Activated CD8-positive, alpha-beta T cell treated with anti-CD3 and anti-CD28 coated beads, Interleukin-2, amount 10 ng/mL, durations not matched to agents 7 days and 5 days (primary cell): ENCODE results near the gene CD40. TPM values are rescaled to one million over a fixed set of nuclear protein-coding genes. Genes with fewer than 3 reads are reported as not detected.
A peak's percentile ranks its signal among the peaks of the same experiment; 100 is the strongest.

Experiments used
- ATAC-seq: fragments of 150-1000 bp; cut with Tn5 transposase; one replicate; pipeline ENCODE4 v1.10.0; 2021; ENCODE audit warnings: moderate library complexity
- CTCF ChIA-PET: fragments of 350-600 bp; sonication (Branson Sonifier 250); formaldehyde crosslinking; loops from one replicate; lab custom pipeline; 2021; ENCODE audit warnings: antibody characterized with exemption; lab: Charles Lee
- POLR2A ChIA-PET: fragments of 350-600 bp; sonication (Branson Sonifier 250); formaldehyde crosslinking; loops from one replicate; lab custom pipeline; 2021; ENCODE audit warnings: antibody characterized with exemption; lab: Charles Lee
- DNase-seq: peaks from one replicate; pipeline ENCODE4 v3.0.0-alpha.2; 2020
- H3K27ac Mint-ChIP-seq: one replicate; pipeline ENCODE4 v1.8.0; 2021; ENCODE audit warnings: mild to moderate bottlenecking, mixed read lengths
- H3K27me3 Mint-ChIP-seq: one replicate; pipeline ENCODE4 v1.8.0; 2021; ENCODE audit warnings: low read depth, mixed read lengths
- H3K36me3 Mint-ChIP-seq: one replicate; pipeline ENCODE4 v1.8.0; 2021; ENCODE audit warnings: low read depth, mixed read lengths
- H3K4me1 Mint-ChIP-seq: one replicate; pipeline ENCODE4 v1.8.0; 2021; ENCODE audit warnings: low read depth, mixed read lengths
- H3K4me3 Mint-ChIP-seq: one replicate; pipeline ENCODE4 v1.8.0; 2021; ENCODE audit warnings: mild to moderate bottlenecking, mixed read lengths
- H3K9me3 Mint-ChIP-seq: one replicate; pipeline ENCODE4 v1.8.0; 2022; ENCODE audit warnings: mixed read lengths; ENCODE audit not compliant: insufficient read depth
- total RNA-seq, 2 experiments: library from RNA; stranded (reverse); gene quantifications; one replicate each; pipeline ENCODE4 v1.2.3, GENCODE V29; 2021

The CD40 gene
- total RNA-seq, 2 experiments from 2014 or later: 0.94 to 1.0 TPM

GRCh38 chr20:46112430-46113112 is 5.5 kb upstream of the CD40 start:
- H3K27me3 Mint-ChIP-seq: peaks cover 43% of the 10 kb centered on the region
- no peak overlapping the region for H3K4me3 Mint-ChIP-seq
- ATAC-seq: no peak
- peaks cover 12% of the 10 kb centered on the region for H3K4me1 Mint-ChIP-seq
- POLR2A ChIA-PET: no interaction called here
- no peaks in the 10 kb centered on the region for H3K9me3 Mint-ChIP-seq
- no peaks in the 10 kb centered on the region for H3K36me3 Mint-ChIP-seq
- CTCF ChIA-PET: no interaction called here
- no peak overlapping the region for H3K27ac Mint-ChIP-seq
- DNase-seq: no peak

DNA sequence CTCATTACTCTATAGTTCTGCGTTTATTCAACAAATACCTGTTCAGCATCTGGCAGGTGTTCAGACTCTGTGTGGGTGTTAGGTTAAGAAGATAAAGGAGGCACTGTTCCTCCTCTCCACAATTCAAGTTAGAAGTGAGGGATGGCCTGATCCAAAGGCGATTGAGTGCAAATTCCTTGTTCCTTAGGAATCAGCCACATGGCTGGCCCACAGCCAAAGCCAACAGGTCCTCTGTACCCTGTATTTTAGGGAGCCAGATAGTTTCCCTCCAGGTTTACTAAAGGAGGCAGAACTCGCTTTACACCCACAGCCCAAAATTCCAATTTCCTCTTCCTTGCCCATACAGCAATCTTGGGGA is 5.0 kb upstream of the CD40 start:
- CTCF ChIA-PET: no interaction called here
- Mint-ChIP-seq H3K27ac (no peak overlapping the region), H3K4me3 (no peak overlapping the region), H3K4me1 (peaks cover 17% of the 10 kb centered on the region), H3K27me3 (peaks cover 40% of the 10 kb centered on the region), H3K9me3 (no peaks in the 10 kb centered on the region), H3K36me3 (no peaks in the 10 kb centered on the region)
- POLR2A ChIA-PET: no interaction called here
- no peak for DNase-seq
- ATAC-seq: no peak

GRCh38 chr20:46114449-46114848 is 3.7 kb upstream of the CD40 start:
- H3K27ac Mint-ChIP-seq: no peak overlapping the region
- CTCF ChIA-PET: no interaction called here
- ATAC-seq (no peak), DNase-seq (no peak)
- POLR2A ChIA-PET: no interaction called here
- H3K27me3 Mint-ChIP-seq: peaks cover 35% of the 10 kb centered on the region
- H3K4me1 Mint-ChIP-seq: peaks cover 26% of the 10 kb centered on the region
- no peak overlapping the region for H3K4me3 Mint-ChIP-seq
- no peaks in the 10 kb centered on the region for H3K9me3 Mint-ChIP-seq
- H3K36me3 Mint-ChIP-seq: no peaks in the 10 kb centered on the region

DNA sequence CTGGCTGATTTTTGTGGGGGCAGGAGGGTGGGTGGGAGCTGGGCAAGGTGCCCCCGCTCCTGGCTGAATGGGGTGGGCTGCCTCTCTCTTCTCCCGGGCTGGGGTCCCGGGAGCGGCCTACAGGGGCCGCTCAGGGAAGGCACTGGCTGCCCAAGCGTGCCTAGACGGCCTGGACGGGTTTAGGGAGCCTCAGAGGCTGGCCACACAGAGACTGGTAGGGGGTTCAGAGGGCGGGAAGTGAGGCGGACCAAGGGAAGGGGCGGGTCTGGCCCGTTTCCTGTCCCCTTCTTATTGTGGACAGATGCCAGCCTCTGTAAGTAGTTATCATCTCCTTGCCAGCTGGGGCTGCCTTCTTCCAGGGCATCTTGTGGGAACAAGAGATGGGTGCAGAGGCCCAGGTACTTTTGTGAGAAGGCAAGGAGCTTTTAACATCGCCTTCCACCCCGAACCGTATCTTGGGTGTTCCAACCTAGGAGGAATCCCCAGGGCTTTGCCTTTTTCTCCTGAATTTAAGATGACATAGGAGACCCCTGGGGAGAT is 437 bp downstream of the CD40 start:
- CTCF ChIA-PET: interaction anchor here (2.3 kb wide), 1 partner anchor 14 kb away, joined by 10 read pairs; no protein-coding TSS in a partner anchor
- Mint-ChIP-seq H3K27ac (no peak overlapping the region), H3K9me3 (no peaks in the 10 kb centered on the region)

GRCh38 chr20:46119028-46119546 is 973 bp downstream of the CD40 start:
- POLR2A ChIA-PET: no interaction called here

More for the DNA sequence above, 437 bp downstream of the CD40 start:
- Mint-ChIP-seq H3K4me3 (peak overlapping the region; percentile 79), H3K36me3 (no peaks in the 10 kb centered on the region), H3K4me1 (peaks cover 17% of the 10 kb centered on the region), H3K27me3 (peaks cover 24% of the 10 kb centered on the region)
- ATAC-seq (peak; percentile 45), DNase-seq (no peak)
- POLR2A ChIA-PET: no interaction called here

GRCh38 chr20:46119547-46119946 is 1.4 kb downstream of the CD40 start:
- Mint-ChIP-seq H3K4me3 (no peak overlapping the region), H3K27ac (no peak overlapping the region), H3K27me3 (peaks cover 17% of the 10 kb centered on the region), H3K36me3 (no peaks in the 10 kb centered on the region), H3K9me3 (no peaks in the 10 kb centered on the region), H3K4me1 (peaks cover 17% of the 10 kb centered on the region)
- no peak for DNase-seq
- POLR2A ChIA-PET: no interaction called here
- CTCF ChIA-PET: interaction anchor here (0.7 to 2.3 kb wide), 3 partner anchors 9 to 54 kb away, joined by 3 to 10 read pairs (median 4); no protein-coding TSS in a partner anchor
- ATAC-seq: no peak

More at GRCh38 chr20:46119028-46119546, 973 bp downstream of the CD40 start:
- peaks cover 17% of the 10 kb centered on the region for H3K4me1 Mint-ChIP-seq
- no peak overlapping the region for H3K4me3 Mint-ChIP-seq
- H3K27me3 Mint-ChIP-seq: peaks cover 20% of the 10 kb centered on the region
- H3K9me3 Mint-ChIP-seq: no peaks in the 10 kb centered on the region
- no peaks in the 10 kb centered on the region for H3K36me3 Mint-ChIP-seq
- no peak overlapping the region for H3K27ac Mint-ChIP-seq
- no peak for DNase-seq
- no peak for ATAC-seq
- CTCF ChIA-PET: interaction anchor here (0.7 to 2.3 kb wide), 2 partner anchors 9 to 13 kb away, joined by 4 to 10 read pairs; no protein-coding TSS in a partner anchor

GRCh38 chr20:46120136-46120535 is 2.0 kb downstream of the CD40 start:
- ChIA-PET POLR2A (interaction anchor here (0.6 kb wide), 1 partner anchor 179 kb away, joined by 3 read pairs; no protein-coding TSS in a partner anchor), CTCF (interaction anchor here (0.7 to 2.3 kb wide), 4 partner anchors 8 to 53 kb away, joined by 3 to 10 read pairs (median 4); no protein-coding TSS in a partner anchor)
- peaks cover 17% of the 10 kb centered on the region for H3K27me3 Mint-ChIP-seq
- no peak overlapping the region for H3K4me3 Mint-ChIP-seq
- no peak for DNase-seq
- H3K36me3 Mint-ChIP-seq: no peaks in the 10 kb centered on the region
- no peak overlapping the region for H3K27ac Mint-ChIP-seq
- H3K4me1 Mint-ChIP-seq: peaks cover 17% of the 10 kb centered on the region
- ATAC-seq: no peak
- no peaks in the 10 kb centered on the region for H3K9me3 Mint-ChIP-seq

DNA sequence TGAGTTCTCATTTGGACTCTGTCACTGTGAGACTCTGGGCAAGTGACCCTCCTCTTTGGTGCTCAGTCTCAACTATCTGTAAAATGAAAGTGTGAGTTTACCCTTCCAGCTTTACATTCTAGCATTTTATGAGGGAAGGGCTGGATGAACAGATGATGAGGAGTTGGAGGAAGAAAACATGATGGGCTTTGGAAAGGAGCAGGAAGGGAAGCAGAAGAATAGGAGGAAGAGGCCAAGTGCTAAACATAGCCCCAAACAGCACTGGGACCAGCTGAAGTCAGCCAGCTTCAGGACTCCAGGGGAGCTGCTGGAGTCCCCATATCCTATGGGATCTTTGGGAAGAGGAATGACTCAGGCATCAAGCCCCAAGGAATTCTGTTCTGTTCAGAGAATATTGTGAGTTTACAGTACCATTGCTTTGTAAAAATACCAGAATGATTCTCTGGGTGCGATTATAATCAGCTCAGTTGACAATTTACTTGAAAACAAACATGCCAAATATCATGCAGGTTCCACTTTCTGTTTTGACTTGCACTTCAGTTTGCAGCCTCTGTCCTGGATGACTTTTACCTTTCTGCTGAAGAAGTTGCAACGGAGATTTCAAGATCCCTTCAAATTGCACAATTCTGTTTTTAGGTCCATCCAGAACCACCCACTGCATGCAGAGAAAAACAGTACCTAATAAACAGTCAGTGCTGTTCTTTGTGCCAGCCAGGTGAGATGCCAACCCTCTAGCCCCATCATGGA is 3.2 kb downstream of the CD40 start:
- H3K4me1 Mint-ChIP-seq: peaks cover 17% of the 10 kb centered on the region

DNA sequence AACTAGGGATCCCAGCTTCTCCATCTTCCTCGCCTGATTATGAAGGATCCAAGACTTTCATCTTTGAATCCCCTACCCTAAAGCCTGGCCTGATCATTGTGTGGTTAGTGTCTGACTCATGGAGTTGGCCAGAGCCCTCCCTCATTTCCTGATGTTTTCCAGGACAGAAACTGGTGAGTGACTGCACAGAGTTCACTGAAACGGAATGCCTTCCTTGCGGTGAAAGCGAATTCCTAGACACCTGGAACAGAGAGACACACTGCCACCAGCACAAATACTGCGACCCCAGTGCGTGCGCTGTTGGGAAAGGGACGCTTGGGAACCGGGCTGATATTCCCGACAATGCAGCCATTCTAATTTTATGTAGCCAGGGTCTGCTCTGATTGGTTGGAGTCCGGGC is 4.0 kb downstream of the CD40 start:
- no peak for ATAC-seq
- Mint-ChIP-seq H3K27ac (no peak overlapping the region), H3K36me3 (no peaks in the 10 kb centered on the region), H3K9me3 (no peaks in the 10 kb centered on the region), H3K4me3 (no peak overlapping the region), H3K4me1 (peaks cover 17% of the 10 kb centered on the region), H3K27me3 (peaks cover 8% of the 10 kb centered on the region)
- ChIA-PET POLR2A (no interaction called here), CTCF (interaction anchor here (1.5 kb wide), 1 partner anchor 34 kb away, joined by 4 read pairs; no protein-coding TSS in a partner anchor)
- no peak for DNase-seq

More for the DNA sequence above, 3.2 kb downstream of the CD40 start:
- Mint-ChIP-seq H3K4me3 (no peak overlapping the region), H3K27me3 (peaks cover 8% of the 10 kb centered on the region), H3K27ac (no peak overlapping the region), H3K36me3 (no peaks in the 10 kb centered on the region), H3K9me3 (no peaks in the 10 kb centered on the region)
- DNase-seq: no peak
- ATAC-seq: no peak
- ChIA-PET POLR2A (no interaction called here), CTCF (interaction anchor here (1.2 to 1.5 kb wide), 2 partner anchors 8 to 33 kb away, joined by 4 read pairs; no protein-coding TSS in a partner anchor)

DNA sequence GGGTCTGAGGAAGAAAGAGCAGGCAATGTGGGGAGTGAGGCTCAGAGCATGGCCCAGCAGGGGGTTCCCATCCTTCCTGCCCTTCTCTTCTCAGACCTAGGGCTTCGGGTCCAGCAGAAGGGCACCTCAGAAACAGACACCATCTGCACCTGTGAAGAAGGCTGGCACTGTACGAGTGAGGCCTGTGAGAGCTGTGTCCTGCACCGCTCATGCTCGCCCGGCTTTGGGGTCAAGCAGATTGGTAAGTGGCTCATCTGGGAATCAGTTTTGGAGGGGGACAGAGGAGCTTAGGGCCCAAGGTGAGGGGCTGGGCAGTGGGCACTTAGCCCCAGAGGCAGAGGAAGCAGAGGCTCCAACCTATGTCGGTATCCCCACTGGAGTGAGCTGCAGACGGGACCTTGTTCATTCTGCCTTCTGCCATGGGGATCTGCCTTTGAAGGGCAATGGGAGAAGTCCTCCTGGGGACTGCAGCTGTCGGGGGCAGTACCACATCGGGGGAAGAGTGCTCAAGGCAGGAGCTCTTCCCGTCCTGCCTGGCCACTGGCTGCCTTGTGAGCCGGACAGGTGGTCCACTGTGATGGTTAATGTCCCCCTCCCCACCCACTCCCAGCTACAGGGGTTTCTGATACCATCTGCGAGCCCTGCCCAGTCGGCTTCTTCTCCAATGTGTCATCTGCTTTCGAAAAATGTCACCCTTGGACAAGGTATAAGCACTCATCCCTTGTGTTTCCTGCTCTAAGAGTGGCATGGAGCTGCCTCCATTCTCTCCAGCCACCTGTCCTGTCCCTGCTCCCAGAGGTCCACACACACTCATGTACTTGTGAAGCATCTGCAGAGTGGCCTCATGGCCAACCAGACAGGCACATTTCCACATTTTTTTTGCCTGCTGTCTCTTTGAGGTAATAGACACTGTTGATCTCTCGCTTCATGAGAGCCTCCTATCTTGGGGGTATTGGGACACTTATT is 4.7 kb downstream of the CD40 start:
- H3K27me3 Mint-ChIP-seq: peaks cover 8% of the 10 kb centered on the region
- ATAC-seq: no peak
- POLR2A ChIA-PET: interaction anchor here (0.7 kb wide), 1 partner anchor 308 kb away, joined by 3 read pairs; no protein-coding TSS in a partner anchor
- no peaks in the 10 kb centered on the region for H3K9me3 Mint-ChIP-seq
- no peaks in the 10 kb centered on the region for H3K36me3 Mint-ChIP-seq
- no peak overlapping the region for H3K4me3 Mint-ChIP-seq
- no peak for DNase-seq
- CTCF ChIA-PET: no interaction called here
- H3K4me1 Mint-ChIP-seq: peaks cover 12% of the 10 kb centered on the region
- no peak overlapping the region for H3K27ac Mint-ChIP-seq
